ENCODE measurements around the gene ZNF273. TPM values are rescaled to one million over a fixed set of nuclear protein-coding genes. Genes with fewer than 3 reads are reported as not detected.

Gene ZNF273
- total RNA-seq, 1 experiment from 2014 or later = 6.6 TPM

GRCh38 chr7:64875258-64875657 lies 27.8 kb upstream of the ZNF273 start:
- H3K27ac ChIP-seq (ENCODE audit: low read depth, low read length) = no peak overlapping the region
- H3K36me3 ChIP-seq (ENCODE audit: control insufficient read depth in 1 of 2, insufficient read depth in 2 of 2, low read length in 2 of 2) = no peaks in the 10 kb centered on the region
- no peak overlapping the region for H2AFZ ChIP-seq (ENCODE audit: low read depth, low read length, poor library complexity, severe bottlenecking)
- CTCF ChIA-PET = no interaction called here
- no peak overlapping the region for H3K4me2 ChIP-seq (ENCODE audit: low read length)
- ATAC-seq = no peak
- H3K9ac ChIP-seq (ENCODE audit: low read length) = no peak overlapping the region
- no TSS peak for BruUV-seq (replicated peaks)
- no peaks in the 10 kb centered on the region; a peak in 2 of 4 replicates for H3K9me3 ChIP-seq (ENCODE audit: control insufficient read depth in 1 of 2, insufficient read depth in 1 of 2, low read depth in 1 of 2, low read length in 2 of 2)
- no peaks in the 10 kb centered on the region for H3K27me3 ChIP-seq (ENCODE audit: insufficient read depth, low read length)
- no peaks in the 10 kb centered on the region for H4K20me1 ChIP-seq (ENCODE audit: insufficient read depth)
- no peak for DNase-seq (ENCODE audit: low read depth, low spot score)
- no peaks in the 10 kb centered on the region for H3K4me1 ChIP-seq (ENCODE audit: control insufficient read depth in 1 of 2, insufficient read depth in 2 of 2, low read length in 2 of 2)
- intact Hi-C loops (cut with micrococcal nuclease) = no loop called here
- POLR2A ChIA-PET = no interaction called here
- no peaks in the 10 kb centered on the region for H3K9me2 ChIP-seq (ENCODE audit: insufficient read depth)
- no peaks in the 10 kb centered on the region for H3K79me2 ChIP-seq (ENCODE audit: insufficient read depth, low read length)
- RAD21 ChIA-PET (ENCODE audit: low non-redundant PET in 1 of 2, low total read pairs in 2 of 2, uncharacterized antibody in 2 of 2, unreplicated experiment in 2 of 2) = no interaction called here
- H3K4me3 ChIP-seq (replicated peaks in 1 of 2; ENCODE audit: low read depth in 1 of 2, low read length in 2 of 2) = no peak overlapping the region
- no peak for TF ChIP-seq ZFX (IDR thresholded peaks at IDR 0.05)
- TF ChIP-seq REST (IDR thresholded peaks at IDR 0.05; ENCODE audit: low read depth) = no peak
- TF ChIP-seq ELF1 (IDR thresholded peaks at IDR 0.05; ENCODE audit: borderline replicate concordance, low read depth) = no peak
- TF ChIP-seq SRF (IDR thresholded peaks at IDR 0.05; ENCODE audit: low read depth) = no peak
- TF ChIP-seq RAD21 (IDR thresholded peaks at IDR 0.05; ENCODE audit: low read depth) = no peak
- TF ChIP-seq CBX3 (IDR thresholded peaks at IDR 0.05; ENCODE audit: low read depth) = no peak
- TF ChIP-seq FOSL1 (IDR thresholded peaks at IDR 0.05; ENCODE audit: low read depth) = no peak
- TF ChIP-seq EZH2 (IDR thresholded peaks at IDR 0.05) = no peak
- no peak for TF ChIP-seq CEBPB (IDR thresholded peaks at IDR 0.05; ENCODE audit: low read depth)
- TF ChIP-seq, protein P1, sequence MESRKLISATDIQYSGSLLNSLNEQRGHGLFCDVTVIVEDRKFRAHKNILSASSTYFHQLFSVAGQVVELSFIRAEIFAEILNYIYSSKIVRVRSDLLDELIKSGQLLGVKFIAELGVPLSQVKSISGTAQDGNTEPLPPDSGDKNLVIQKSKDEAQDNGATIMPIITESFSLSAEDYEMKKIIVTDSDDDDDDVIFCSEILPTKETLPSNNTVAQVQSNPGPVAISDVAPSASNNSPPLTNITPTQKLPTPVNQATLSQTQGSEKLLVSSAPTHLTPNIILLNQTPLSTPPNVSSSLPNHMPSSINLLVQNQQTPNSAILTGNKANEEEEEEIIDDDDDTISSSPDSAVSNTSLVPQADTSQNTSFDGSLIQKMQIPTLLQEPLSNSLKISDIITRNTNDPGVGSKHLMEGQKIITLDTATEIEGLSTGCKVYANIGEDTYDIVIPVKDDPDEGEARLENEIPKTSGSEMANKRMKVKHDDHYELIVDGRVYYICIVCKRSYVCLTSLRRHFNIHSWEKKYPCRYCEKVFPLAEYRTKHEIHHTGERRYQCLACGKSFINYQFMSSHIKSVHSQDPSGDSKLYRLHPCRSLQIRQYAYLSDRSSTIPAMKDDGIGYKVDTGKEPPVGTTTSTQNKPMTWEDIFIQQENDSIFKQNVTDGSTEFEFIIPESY (IDR thresholded peaks at IDR 0.05; ENCODE audit: extremely low read depth, insufficient replicate concordance, low read length) = no peak
- TF ChIP-seq CTCF (IDR thresholded peaks at IDR 0.05 in 2 of 3, conservative IDR thresholded peaks at IDR 0.05 in 1 of 3; ENCODE audit: borderline replicate concordance in 1 of 3, insufficient read depth in 1 of 3, low read depth in 2 of 3, low read length in 2 of 3) = no peak
- TF ChIP-seq TCF7L2 (IDR thresholded peaks at IDR 0.05; ENCODE audit: borderline replicate concordance, extremely low read depth, insufficient read depth, insufficient read length) = no peak
